Activated naive CD8-positive, alpha-beta T cell treated with anti-CD3 and anti-CD28 coated beads, Interleukin-2, amount 50 U/mL, for 24 hours (primary cell): ENCODE results near the gene PIPOX.

Experiments used
- ATAC-seq: fragments of 150-1000 bp; cut with Tn5 transposase; one replicate; pipeline ENCODE4 v1.10.0; 2021
- DNase-seq: peaks from one replicate; pipeline ENCODE4 v3.0.0; 2021
- H3K27ac Mint-ChIP-seq: one replicate; pipeline ENCODE4 v1.8.0; 2021; ENCODE audit warnings: mild to moderate bottlenecking, mixed read lengths
- H3K27me3 Mint-ChIP-seq: one replicate; pipeline ENCODE4 v1.8.0; 2021; ENCODE audit warnings: mixed read lengths
- H3K36me3 Mint-ChIP-seq: one replicate; pipeline ENCODE4 v1.8.0; 2021; ENCODE audit warnings: low read depth, mixed read lengths
- H3K4me1 Mint-ChIP-seq: one replicate; pipeline ENCODE4 v1.8.0; 2021; ENCODE audit warnings: mixed read lengths
- H3K4me3 Mint-ChIP-seq: one replicate; pipeline ENCODE4 v1.8.0; 2021; ENCODE audit warnings: mild to moderate bottlenecking, moderate library complexity, mixed read lengths
- H3K9me3 Mint-ChIP-seq: one replicate; pipeline ENCODE4 v1.8.0; 2021; ENCODE audit warnings: mixed read lengths

Gene PIPOX

GRCh38 chr17:29010129-29010528, 32.8 kb upstream of the PIPOX start:
- H3K4me1 Mint-ChIP-seq: peaks cover 3% of the 10 kb centered on the region

GRCh38 chr17:29010586-29010985, 32.4 kb upstream of the PIPOX start:
- Mint-ChIP-seq H3K4me3 (no peak overlapping the region), H3K27me3 (peaks cover 38% of the 10 kb centered on the region), H3K27ac (no peak overlapping the region), H3K36me3 (no peaks in the 10 kb centered on the region), H3K4me1 (peaks cover 3% of the 10 kb centered on the region), H3K9me3 (no peaks in the 10 kb centered on the region)
- ATAC-seq: no peak
- DNase-seq: no peak

More at GRCh38 chr17:29010129-29010528, 32.8 kb upstream of the PIPOX start:
- DNase-seq (no peak), ATAC-seq (no peak)
- Mint-ChIP-seq H3K9me3 (no peaks in the 10 kb centered on the region), H3K27ac (no peak overlapping the region), H3K36me3 (no peaks in the 10 kb centered on the region), H3K27me3 (peaks cover 41% of the 10 kb centered on the region), H3K4me3 (no peak overlapping the region)

- DNase-seq (no peak), ATAC-seq (no peak)
- Mint-ChIP-seq H3K36me3 (no peaks in the 10 kb centered on the region), H3K27ac (no peak overlapping the region), H3K4me1 (peaks cover 3% of the 10 kb centered on the region), H3K4me3 (no peak overlapping the region), H3K27me3 (peaks cover 36% of the 10 kb centered on the region), H3K9me3 (no peaks in the 10 kb centered on the region)
Observed at GRCh38 chr17:29012535-29012934, 30.4 kb upstream of the PIPOX start.

- DNase-seq (no peak), ATAC-seq (no peak)
- no peaks in the 10 kb centered on the region for H3K36me3 Mint-ChIP-seq
- no peaks in the 10 kb centered on the region for H3K9me3 Mint-ChIP-seq
- peaks cover 43% of the 10 kb centered on the region for H3K27me3 Mint-ChIP-seq
- no peak overlapping the region for H3K4me3 Mint-ChIP-seq
- peaks cover 8% of the 10 kb centered on the region for H3K4me1 Mint-ChIP-seq
- no peak overlapping the region for H3K27ac Mint-ChIP-seq
Observed at GRCh38 chr17:29014716-29015115, 28.2 kb upstream of the PIPOX start.

- DNase-seq (no peak), ATAC-seq (no peak)
- H3K36me3 Mint-ChIP-seq: no peaks in the 10 kb centered on the region
- H3K27ac Mint-ChIP-seq: no peak overlapping the region
- no peak overlapping the region for H3K4me3 Mint-ChIP-seq
- H3K27me3 Mint-ChIP-seq: peaks cover 49% of the 10 kb centered on the region
- peaks cover 6% of the 10 kb centered on the region for H3K4me1 Mint-ChIP-seq
- H3K9me3 Mint-ChIP-seq: no peaks in the 10 kb centered on the region
Observed at GRCh38 chr17:29016345-29017210, 26.4 kb upstream of the PIPOX start.

GRCh38 chr17:29018788-29019474, 24.0 kb upstream of the PIPOX start:
- no peak for DNase-seq
- Mint-ChIP-seq H3K27ac (no peak overlapping the region), H3K4me3 (no peak overlapping the region), H3K36me3 (no peaks in the 10 kb centered on the region), H3K9me3 (no peaks in the 10 kb centered on the region), H3K4me1 (peaks cover 5% of the 10 kb centered on the region), H3K27me3 (peaks cover 51% of the 10 kb centered on the region)
- no peak for ATAC-seq

- ATAC-seq: peak; percentile 43
- Mint-ChIP-seq H3K9me3 (no peaks in the 10 kb centered on the region), H3K4me1 (peaks cover 5% of the 10 kb centered on the region), H3K4me3 (peak overlapping the region; percentile 16), H3K36me3 (no peaks in the 10 kb centered on the region), H3K27ac (no peak overlapping the region), H3K27me3 (peaks cover 49% of the 10 kb centered on the region)
- DNase-seq: no peak
Observed at GRCh38 chr17:29019475-29020181, 23.3 kb upstream of the PIPOX start.

- Mint-ChIP-seq H3K36me3 (no peaks in the 10 kb centered on the region), H3K4me1 (peaks cover 5% of the 10 kb centered on the region), H3K9me3 (no peaks in the 10 kb centered on the region), H3K4me3 (no peak overlapping the region), H3K27ac (no peak overlapping the region), H3K27me3 (peaks cover 49% of the 10 kb centered on the region)
- no peak for ATAC-seq
- DNase-seq: no peak
Observed at GRCh38 chr17:29020576-29020975, 22.4 kb upstream of the PIPOX start.

GRCh38 chr17:29021226-29021625, 21.7 kb upstream of the PIPOX start:
- Mint-ChIP-seq H3K4me3 (no peak overlapping the region), H3K27ac (no peak overlapping the region), H3K4me1 (peaks cover 5% of the 10 kb centered on the region), H3K27me3 (peaks cover 47% of the 10 kb centered on the region), H3K9me3 (no peaks in the 10 kb centered on the region), H3K36me3 (no peaks in the 10 kb centered on the region)
- DNase-seq (no peak), ATAC-seq (no peak)

GRCh38 chr17:29022074-29022473, 20.9 kb upstream of the PIPOX start:
- H3K4me1 Mint-ChIP-seq: peaks cover 5% of the 10 kb centered on the region
- H3K9me3 Mint-ChIP-seq: no peaks in the 10 kb centered on the region
- ATAC-seq (no peak), DNase-seq (no peak)
- no peak overlapping the region for H3K4me3 Mint-ChIP-seq
- H3K27ac Mint-ChIP-seq: no peak overlapping the region
- no peaks in the 10 kb centered on the region for H3K36me3 Mint-ChIP-seq
- H3K27me3 Mint-ChIP-seq: peaks cover 45% of the 10 kb centered on the region

- H3K27ac Mint-ChIP-seq: no peak overlapping the region
- peaks cover 27% of the 10 kb centered on the region for H3K27me3 Mint-ChIP-seq
- H3K4me1 Mint-ChIP-seq: peaks cover 2% of the 10 kb centered on the region
Observed at GRCh38 chr17:29024316-29024952, 18.5 kb upstream of the PIPOX start.

GRCh38 chr17:29031488-29031887, 11.5 kb upstream of the PIPOX start:
- Mint-ChIP-seq H3K36me3 (no peaks in the 10 kb centered on the region), H3K4me1 (no peaks in the 10 kb centered on the region), H3K9me3 (peaks cover 5% of the 10 kb centered on the region), H3K4me3 (no peak overlapping the region), H3K27me3 (peaks cover 51% of the 10 kb centered on the region), H3K27ac (no peak overlapping the region)
- ATAC-seq (no peak), DNase-seq (no peak)

More at GRCh38 chr17:29024316-29024952, 18.5 kb upstream of the PIPOX start:
- ATAC-seq: no peak
- no peaks in the 10 kb centered on the region for H3K9me3 Mint-ChIP-seq
- no peak overlapping the region for H3K4me3 Mint-ChIP-seq
- no peak for DNase-seq
- no peaks in the 10 kb centered on the region for H3K36me3 Mint-ChIP-seq

GRCh38 chr17:29032013-29032856, 10.7 kb upstream of the PIPOX start:
- Mint-ChIP-seq H3K27me3 (peaks cover 48% of the 10 kb centered on the region), H3K27ac (no peak overlapping the region), H3K36me3 (no peaks in the 10 kb centered on the region), H3K4me1 (no peaks in the 10 kb centered on the region), H3K9me3 (peaks cover 5% of the 10 kb centered on the region), H3K4me3 (no peak overlapping the region)
- no peak for DNase-seq
- no peak for ATAC-seq

GRCh38 chr17:29032857-29033197, 10.1 kb upstream of the PIPOX start:
- Mint-ChIP-seq H3K27me3 (peaks cover 48% of the 10 kb centered on the region), H3K9me3 (peaks cover 5% of the 10 kb centered on the region)

More at GRCh38 chr17:29032857-29033197, 10.1 kb upstream of the PIPOX start:
- DNase-seq: no peak
- no peak overlapping the region for H3K27ac Mint-ChIP-seq
- no peaks in the 10 kb centered on the region for H3K36me3 Mint-ChIP-seq
- H3K4me3 Mint-ChIP-seq: no peak overlapping the region
- no peaks in the 10 kb centered on the region for H3K4me1 Mint-ChIP-seq
- no peak for ATAC-seq
